Common myeloid progenitor, CD34-positive (primary cell): ENCODE measurements around the gene RPTOR.

Experiments
- CTCF ChIA-PET: fragments of 350-600 bp; sonication (Branson Sonifier 250); formaldehyde crosslinking; loops from one replicate; lab custom pipeline; 2021; ENCODE audit warnings: antibody characterized with exemption; lab: Charles Lee
- POLR2A ChIA-PET: fragments of 350-600 bp; sonication (Branson Sonifier 250); formaldehyde crosslinking; loops from one replicate; lab custom pipeline; 2021; ENCODE audit warnings: antibody characterized with exemption; lab: Charles Lee
- DNase-seq, 3 donors: peaks; one replicate each; pipeline versions ENCODE4 v3.0.0 to v3.0.0-alpha.2; 2013
- H3K27ac ChIP-seq, 2 experiments: 1 replicate in 1 of 2; 2 replicates in 1 of 2; pipeline ENCODE4 v1.7.0; 2013; ENCODE audit warnings: inconsistent platforms in 2 of 2, low read length in 2 of 2, mild to moderate bottlenecking in 2 of 2, low read depth in 1 of 2, moderate library complexity in 1 of 2; ENCODE audit not compliant: severe bottlenecking in 2 of 2, insufficient read depth in 1 of 2, poor library complexity in 1 of 2
- H3K27me3 ChIP-seq, 5 experiments: replicated peaks in 2 of 5; 1 replicate in 3 of 5; 2 replicates in 2 of 5; pipeline versions ENCODE4 v1.6.1 to v1.7.0; 2013; ENCODE audit warnings: low read length in 4 of 5, mild to moderate bottlenecking in 2 of 5, moderate library complexity in 2 of 5, inconsistent platforms in 1 of 5; ENCODE audit not compliant: insufficient read depth in 5 of 5, control insufficient read depth in 4 of 5
- H3K36me3 ChIP-seq, 4 experiments: 1 replicate in 2 of 4; 2 replicates in 2 of 4; pipeline versions ENCODE4 v1.6.1 to v1.7.0; 2013; ENCODE audit warnings: low read length in 3 of 4, control low read depth in 1 of 4, mild to moderate bottlenecking in 1 of 4; ENCODE audit not compliant: control insufficient read depth in 4 of 4, insufficient read depth in 4 of 4
- H3K4me1 ChIP-seq, 4 experiments: 1 replicate in 3 of 4; 2 replicates in 1 of 4; pipeline versions ENCODE4 v1.6.1 to v1.7.1; 2013; ENCODE audit warnings: low read length in 3 of 4, mild to moderate bottlenecking in 3 of 4, control low read depth in 1 of 4, inconsistent platforms in 1 of 4, moderate library complexity in 1 of 4; ENCODE audit not compliant: control insufficient read depth in 4 of 4, insufficient read depth in 4 of 4; ENCODE audit errors: control extremely low read depth in 1 of 4
- H3K4me3 ChIP-seq, 7 experiments: 1 replicate in 4 of 7; 2 replicates in 3 of 7; pipeline versions ENCODE4 v1.5.1 to v1.7.0; 2013; ENCODE audit warnings: mild to moderate bottlenecking in 7 of 7, low read length in 6 of 7, moderate library complexity in 6 of 7, inconsistent platforms in 2 of 7, low read depth in 2 of 7, control low read depth in 1 of 7; ENCODE audit not compliant: insufficient read depth in 4 of 7, control insufficient read depth in 1 of 7; ENCODE audit errors: extremely low read depth in 1 of 7
- H3K9me3 ChIP-seq, 5 experiments: 1 replicate in 4 of 5; 2 replicates in 1 of 5; pipeline versions ENCODE4 v1.6.1 to v1.7.1; 2013; ENCODE audit warnings: low read length in 4 of 5, mild to moderate bottlenecking in 2 of 5, inconsistent platforms in 1 of 5, low read depth in 1 of 5, moderate library complexity in 1 of 5; ENCODE audit not compliant: control insufficient read depth in 4 of 5, insufficient read depth in 2 of 5; ENCODE audit errors: control extremely low read depth in 1 of 5
- WGBS: methylation state at CpG from one replicate; pipeline ENCODE4 v1.1.5; 2013; ENCODE audit not compliant: insufficient coverage; 5-methylcytosine and 5-hydroxymethylcytosine counted together

RPTOR gene

GRCh38 chr17:80599546-80600305, 55.1 kb downstream of the RPTOR start:
- 51% methylated on average over 8 of the region's 8 CpGs for WGBS
- peak in 1 of 3 donors; percentile 12 for DNase-seq

GRCh38 chr17:80601146-80601545, 56.5 kb downstream of the RPTOR start:
- Histone ChIP-seq H3K9me3 (no peaks in the 10 kb centered on the region), H3K27ac (no peak overlapping the region), H3K4me3 (no peak overlapping the region), H3K4me1 (peaks cover 0 to 28% (median 18%) of the 10 kb centered on the region in 4 experiments), H3K36me3 (no peaks in the 10 kb centered on the region), H3K27me3 (no peaks in the 10 kb centered on the region)
- POLR2A ChIA-PET = no interaction called here
- CTCF ChIA-PET = no interaction called here
- no peak for DNase-seq
- 100% methylated on average over 4 of the region's 12 CpGs for WGBS

More at GRCh38 chr17:80599546-80600305, 55.1 kb downstream of the RPTOR start:
- ChIA-PET POLR2A (no interaction called here), CTCF (no interaction called here)
- Histone ChIP-seq H3K4me3 (peak overlapping the region in 2 of 7 experiments; percentile 24 to 29), H3K27ac (no peak overlapping the region), H3K9me3 (no peaks in the 10 kb centered on the region), H3K27me3 (no peaks in the 10 kb centered on the region), H3K4me1 (peaks cover 0 to 35% (median 17%) of the 10 kb centered on the region in 4 experiments), H3K36me3 (no peaks in the 10 kb centered on the region)

GRCh38 chr17:80603396-80603795, 58.8 kb downstream of the RPTOR start:
- no peaks in the 10 kb centered on the region for H3K9me3 ChIP-seq
- 88% methylated on average over 10 of the region's 10 CpGs for WGBS
- H3K27ac ChIP-seq = no peak overlapping the region
- no peak for DNase-seq
- no peaks in the 10 kb centered on the region for H3K27me3 ChIP-seq
- H3K4me3 ChIP-seq = no peak overlapping the region
- peaks cover 0 to 28% (median 18%) of the 10 kb centered on the region in 4 experiments for H3K4me1 ChIP-seq
- no peaks in the 10 kb centered on the region for H3K36me3 ChIP-seq
- ChIA-PET POLR2A (no interaction called here), CTCF (no interaction called here)

GRCh38 chr17:80604009-80604669, 59.5 kb downstream of the RPTOR start:
- H3K36me3 ChIP-seq = no peaks in the 10 kb centered on the region
- POLR2A ChIA-PET = interaction anchor here (0.6 kb wide), 1 partner anchor 8 kb away, joined by 4 read pairs; no protein-coding TSS in a partner anchor
- WGBS = 100% methylated on average over 3 of the region's 5 CpGs
- CTCF ChIA-PET = no interaction called here
- no peak overlapping the region for H3K4me3 ChIP-seq
- no peak overlapping the region for H3K27ac ChIP-seq
- no peaks in the 10 kb centered on the region for H3K9me3 ChIP-seq
- H3K4me1 ChIP-seq = peaks cover 0 to 25% (median 17%) of the 10 kb centered on the region in 4 experiments
- H3K27me3 ChIP-seq = no peaks in the 10 kb centered on the region
- peak in 2 of 3 donors; percentile 48 to 55 for DNase-seq

DNA sequence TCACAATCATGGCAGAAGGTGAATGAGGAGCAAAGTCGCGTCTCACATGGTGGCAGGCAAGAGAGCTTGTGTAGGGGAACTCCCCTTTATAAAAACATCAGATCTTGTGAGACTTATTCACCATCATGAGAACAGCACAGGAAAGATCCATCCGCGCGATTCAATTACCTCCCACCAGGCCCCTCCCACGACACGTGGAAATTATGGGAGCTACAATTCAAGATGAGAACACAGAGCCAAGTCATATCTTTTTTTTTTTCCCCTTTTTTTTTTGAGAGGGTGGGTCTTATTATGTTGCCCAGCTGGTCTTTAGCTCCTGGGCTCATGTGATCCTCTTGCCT, 60.0 kb downstream of the RPTOR start:
- 97% methylated on average over 4 of the region's 7 CpGs for WGBS
- H3K9me3 ChIP-seq = no peaks in the 10 kb centered on the region
- no peaks in the 10 kb centered on the region for H3K27me3 ChIP-seq
- POLR2A ChIA-PET = interaction anchor here (0.6 kb wide), 1 partner anchor 8 kb away, joined by 4 read pairs; no protein-coding TSS in a partner anchor
- H3K4me1 ChIP-seq = peaks cover 0 to 20% (median 13%) of the 10 kb centered on the region in 4 experiments
- H3K4me3 ChIP-seq = no peak overlapping the region
- no peaks in the 10 kb centered on the region for H3K36me3 ChIP-seq
- CTCF ChIA-PET = no interaction called here
- H3K27ac ChIP-seq = no peak overlapping the region
- DNase-seq = no peak

GRCh38 chr17:80605326-80606066, 60.9 kb downstream of the RPTOR start:
- Histone ChIP-seq H3K27ac (no peak overlapping the region), H3K4me1 (peaks cover 0 to 17% (median 8%) of the 10 kb centered on the region in 4 experiments), H3K36me3 (no peaks in the 10 kb centered on the region), H3K9me3 (no peaks in the 10 kb centered on the region), H3K4me3 (no peak overlapping the region), H3K27me3 (no peaks in the 10 kb centered on the region)
- no peak for DNase-seq
- POLR2A ChIA-PET = no interaction called here
- CTCF ChIA-PET = interaction anchor here (0.6 kb wide), 1 partner anchor 18 kb away, joined by 4 read pairs; no protein-coding TSS in a partner anchor
- WGBS = 87% methylated on average over 14 of the region's 16 CpGs
